Choroid plexus epithelial cell (primary cell): ENCODE results near the gene TOP3B.
A peak's percentile ranks its signal among the peaks of the same experiment; 100 is the strongest.

Source experiments
- DNase-seq: peaks from one replicate; pipeline ENCODE4 v3.0.0-alpha.2; 2010; ENCODE audit warnings: low read depth
- H3K4me3 ChIP-seq: 2 replicates; pipeline ENCODE4 v1.5.1; 2011; ENCODE audit warnings: low read depth, mild to moderate bottlenecking, control low read depth, low read length, moderate library complexity
- TF ChIP-seq, protein P1 (sequence below): conservative IDR thresholded peaks from 2 replicates; pipeline ENCODE4 v1.5.1; 2011; ENCODE audit warnings: low read depth, mild to moderate bottlenecking, control low read depth, inconsistent platforms, low read length, moderate library complexity

TOP3B gene

DNA sequence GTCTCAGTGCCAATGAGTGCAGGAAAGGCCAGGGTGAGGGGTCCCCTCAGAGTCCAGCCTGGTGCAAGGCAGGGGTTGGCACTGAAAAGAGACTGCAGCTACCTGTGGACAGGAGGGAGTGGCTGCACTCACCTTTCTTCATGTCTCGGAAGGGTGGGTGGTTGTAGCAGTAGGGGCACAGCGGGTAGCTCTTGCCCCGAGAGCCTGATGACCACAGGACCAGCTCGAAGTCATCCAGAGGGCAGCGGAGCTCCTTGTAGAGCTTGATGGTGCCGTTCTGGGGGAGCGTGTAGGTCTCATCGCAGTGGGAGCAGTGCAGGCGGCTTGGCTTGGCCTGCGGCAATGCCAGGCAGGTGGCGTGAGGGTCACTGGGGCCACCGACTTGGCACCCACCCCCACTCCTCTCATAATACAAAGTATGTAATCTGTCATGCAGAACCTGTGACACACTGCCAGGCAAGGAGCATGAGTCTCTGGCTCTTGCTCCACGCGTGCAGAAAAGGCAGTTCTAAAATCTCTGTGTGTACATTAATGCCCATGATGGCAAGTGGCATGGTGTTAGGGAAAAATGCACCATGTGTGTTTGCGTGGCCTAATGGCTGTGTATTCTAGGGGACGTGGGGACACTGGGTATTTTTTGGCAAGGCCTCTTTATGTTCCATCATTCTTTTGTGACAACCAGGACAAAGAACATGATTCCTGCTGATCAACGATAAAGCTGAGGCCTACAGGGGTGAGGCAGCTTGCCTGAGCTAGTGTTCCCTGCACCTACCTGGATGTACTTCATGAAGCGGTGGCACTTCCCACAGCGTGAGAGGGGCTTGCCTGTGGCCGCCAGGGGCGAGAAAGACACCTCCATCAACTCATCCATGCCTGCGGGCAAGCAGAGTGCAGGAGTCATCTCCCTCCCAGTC is 24.0 kb downstream of the TOP3B start:
- DNase-seq: no peak
- TF ChIP-seq, protein P1, sequence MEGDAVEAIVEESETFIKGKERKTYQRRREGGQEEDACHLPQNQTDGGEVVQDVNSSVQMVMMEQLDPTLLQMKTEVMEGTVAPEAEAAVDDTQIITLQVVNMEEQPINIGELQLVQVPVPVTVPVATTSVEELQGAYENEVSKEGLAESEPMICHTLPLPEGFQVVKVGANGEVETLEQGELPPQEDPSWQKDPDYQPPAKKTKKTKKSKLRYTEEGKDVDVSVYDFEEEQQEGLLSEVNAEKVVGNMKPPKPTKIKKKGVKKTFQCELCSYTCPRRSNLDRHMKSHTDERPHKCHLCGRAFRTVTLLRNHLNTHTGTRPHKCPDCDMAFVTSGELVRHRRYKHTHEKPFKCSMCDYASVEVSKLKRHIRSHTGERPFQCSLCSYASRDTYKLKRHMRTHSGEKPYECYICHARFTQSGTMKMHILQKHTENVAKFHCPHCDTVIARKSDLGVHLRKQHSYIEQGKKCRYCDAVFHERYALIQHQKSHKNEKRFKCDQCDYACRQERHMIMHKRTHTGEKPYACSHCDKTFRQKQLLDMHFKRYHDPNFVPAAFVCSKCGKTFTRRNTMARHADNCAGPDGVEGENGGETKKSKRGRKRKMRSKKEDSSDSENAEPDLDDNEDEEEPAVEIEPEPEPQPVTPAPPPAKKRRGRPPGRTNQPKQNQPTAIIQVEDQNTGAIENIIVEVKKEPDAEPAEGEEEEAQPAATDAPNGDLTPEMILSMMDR: no peak
- no peak overlapping the region for H3K4me3 ChIP-seq

DNA sequence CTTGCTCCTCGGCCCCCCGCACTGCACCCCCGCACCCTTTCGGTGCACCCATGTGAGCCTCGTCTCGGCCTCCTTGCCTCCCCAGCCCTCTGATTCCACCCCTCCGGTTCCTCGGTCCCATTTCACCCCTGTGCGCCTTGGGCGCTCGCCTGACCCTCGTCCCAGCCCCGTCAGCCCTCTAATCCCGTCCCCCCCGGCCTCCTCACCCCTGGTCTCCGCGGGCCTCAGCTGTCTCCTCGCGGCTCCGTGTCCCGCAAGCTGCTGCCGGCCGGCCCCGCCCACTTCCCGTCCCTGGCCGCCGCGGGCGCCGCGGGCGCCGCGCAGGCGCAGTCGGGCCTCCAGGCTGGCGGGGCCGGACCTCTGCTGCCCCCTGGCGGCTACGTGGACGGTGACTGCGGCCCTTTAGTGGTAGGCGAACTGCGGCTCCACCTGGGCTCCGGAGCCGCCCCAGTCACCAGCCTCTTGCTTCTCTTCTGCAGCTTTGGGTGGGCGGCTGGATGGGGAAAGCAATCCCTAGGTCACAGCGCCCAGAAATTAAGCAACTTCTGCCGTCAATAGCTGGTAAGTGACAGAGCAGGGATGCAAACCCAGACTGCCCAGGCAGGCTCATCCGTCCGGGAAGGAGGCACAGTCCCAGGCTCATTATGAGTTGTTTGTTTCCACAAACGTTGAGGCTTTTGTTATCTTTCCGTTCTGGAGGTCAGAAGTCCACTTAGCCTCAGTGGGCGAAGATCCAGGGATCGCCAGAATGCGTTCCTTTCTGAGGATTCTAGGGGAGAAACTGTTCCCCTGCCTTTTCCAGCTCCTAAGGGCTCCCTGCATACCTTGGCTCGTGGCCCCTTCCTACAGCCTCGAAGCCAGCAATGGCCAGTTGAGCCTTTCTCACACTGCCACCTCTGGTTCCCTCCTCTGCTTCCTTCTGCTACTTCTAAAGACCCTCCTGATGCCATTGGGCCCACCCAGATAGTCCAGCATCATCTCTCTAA is 29.7 kb downstream of the TOP3B start, which contains the start of gene PPM1F:
Gene PPM1F, minus strand, starts transcription at position 263 of the 986 bp plus-strand sequence. CDS start 6,800 bp downstream, outside the sequence.
- TF ChIP-seq, protein P1: peak; percentile 68
- H3K4me3 ChIP-seq: peak within 1 kb of the TSS; percentile 77
- peak; percentile 63 for DNase-seq

DNA sequence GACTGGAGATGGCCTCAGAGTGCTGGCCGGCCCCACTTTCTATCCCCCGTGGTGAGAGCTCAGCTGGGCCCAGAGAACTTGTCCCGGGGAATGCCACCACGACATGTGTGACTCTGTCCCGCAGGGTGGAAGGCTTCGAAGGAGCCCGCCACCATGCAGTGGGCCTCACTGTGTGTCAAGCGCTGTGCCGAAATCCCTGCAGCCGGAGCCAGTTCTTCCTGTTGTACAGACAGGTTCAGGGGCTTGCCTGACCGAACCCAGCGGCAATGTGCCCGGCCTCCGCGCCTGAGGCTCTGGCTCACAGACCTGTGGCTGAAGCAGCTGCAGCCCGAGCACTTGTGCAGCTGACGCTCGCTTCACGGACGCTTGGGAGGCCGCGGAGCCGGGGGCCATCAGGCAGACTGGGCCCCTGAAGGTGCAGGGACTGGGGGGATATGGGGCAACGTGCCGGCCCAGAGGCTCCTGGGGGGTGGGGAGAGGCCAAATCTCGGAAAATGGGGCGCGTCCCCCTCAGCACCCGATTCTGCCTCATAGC is 30.6 kb downstream of the TOP3B start:
- peak overlapping the region; percentile 77 for H3K4me3 ChIP-seq
- TF ChIP-seq, protein P1: no peak
- peak; percentile 60 for DNase-seq

DNA sequence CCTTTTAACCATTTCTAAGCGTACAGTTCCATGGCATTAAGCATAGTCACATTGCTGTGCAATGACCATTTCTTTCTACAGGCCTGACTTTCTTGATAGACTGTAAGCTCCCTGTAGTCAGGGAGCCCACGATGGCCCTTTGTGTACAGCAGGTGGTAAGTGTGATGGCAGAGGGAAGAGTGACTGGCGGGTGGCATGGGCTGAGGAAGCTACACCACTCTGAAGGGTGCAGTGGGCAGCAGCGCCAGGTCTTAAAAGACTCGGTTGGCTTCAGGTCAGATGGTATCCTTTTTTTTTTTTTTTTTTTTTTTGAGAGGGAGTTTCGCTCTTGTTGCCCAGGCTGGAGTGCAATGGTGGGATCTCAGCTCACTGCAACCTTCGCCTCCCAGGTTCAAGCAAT is 31.5 kb downstream of the TOP3B start:
- H3K4me3 ChIP-seq: no peak overlapping the region
- TF ChIP-seq, protein P1: no peak
- no peak for DNase-seq

DNA sequence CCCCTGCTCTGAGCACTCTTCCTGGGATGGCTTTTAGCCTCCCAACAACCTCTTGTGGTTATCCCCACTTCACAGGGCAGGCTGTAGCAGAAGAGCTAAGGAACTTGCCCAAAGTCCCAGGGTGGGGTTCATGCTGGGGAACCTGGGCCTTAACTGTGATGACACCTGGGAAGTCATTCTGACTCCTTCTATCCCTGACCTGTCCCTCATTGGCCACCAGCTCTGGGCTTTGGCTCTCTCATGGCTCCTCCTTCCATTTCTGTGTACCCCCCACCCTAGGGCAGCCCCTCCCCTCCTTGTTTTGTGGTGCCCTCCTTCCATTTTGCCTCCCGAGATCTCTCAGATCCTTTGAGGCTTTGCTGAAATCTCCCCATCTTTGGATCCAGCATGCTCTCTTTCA is 32.6 kb downstream of the TOP3B start:
- H3K4me3 ChIP-seq: no peak overlapping the region
- TF ChIP-seq, protein P1: no peak
- no peak for DNase-seq

DNA sequence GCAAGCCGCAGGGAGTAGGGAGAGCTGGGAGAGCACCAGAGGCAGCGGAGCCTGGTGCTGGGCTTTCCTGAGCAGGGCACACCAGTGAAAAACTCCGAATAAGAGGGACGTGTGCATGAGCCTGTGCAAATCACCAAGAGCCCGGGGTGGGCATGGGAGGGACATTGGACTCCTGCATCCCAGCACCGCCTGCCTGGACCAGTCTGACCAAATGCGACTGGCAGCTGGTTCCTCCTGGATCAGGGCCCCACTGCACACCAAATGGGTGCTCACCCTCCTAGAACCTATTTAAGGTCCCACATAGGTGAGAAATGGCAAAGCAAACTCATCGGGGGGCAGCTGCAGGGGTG is 33.0 kb downstream of the TOP3B start:
- no peak overlapping the region for H3K4me3 ChIP-seq
- DNase-seq: no peak
- TF ChIP-seq, protein P1: no peak
